OCI-LY3 (cell line): ENCODE data around the gene PEX3.
"Not testable (repeated sequence)": the region's sequence is repeated elsewhere in the genome, so short reads cannot be mapped to it uniquely, and the experiment has no call there.

Experiments used
- H2AFZ ChIP-seq: fragments of 200-600, 300-600 bp; shearing (Covaris generic); 2 replicates; pipeline ENCODE4 v1.6.0; 2014; ENCODE audit warnings: antibody characterized with exemption, low read depth, low read length
- H3K27ac ChIP-seq: fragments of 200-600, 300-600 bp; sonication (generic); 2 replicates; pipeline ENCODE4 v1.5.1; 2014; ENCODE audit warnings: mild to moderate bottlenecking, low read length, moderate library complexity, mixed read lengths
- H3K27me3 ChIP-seq: fragments of 200-600, 300-600 bp; sonication (generic); 2 replicates; pipeline ENCODE4 v1.6.1; 2014; ENCODE audit warnings: low read depth, low read length, mixed read lengths
- H3K36me3 ChIP-seq: fragments of 200-600, 300-600 bp; sonication (generic); replicated peaks from 2 replicates; pipeline ENCODE3; 2014; ENCODE audit warnings: low read depth, low read length, mixed read lengths
- H3K4me1 ChIP-seq: fragments of 300-600, 200-600 bp; sonication (generic); 2 replicates; pipeline ENCODE4 v1.6.1; 2014; ENCODE audit warnings: low read length, mixed read lengths
- H3K4me2 ChIP-seq: fragments of 200-600, 300-600 bp; sonication (generic); 2 replicates; pipeline ENCODE4 v1.6.1; 2014; ENCODE audit warnings: low read length, mixed read lengths
- H3K4me3 ChIP-seq: fragments of 300-600, 200-600 bp; sonication (generic); 2 replicates; pipeline ENCODE4 v1.5.1; 2014; ENCODE audit warnings: antibody characterized with exemption, mild to moderate bottlenecking, low read length, moderate library complexity
- H3K79me2 ChIP-seq: fragments of 300-600, 200-600 bp; shearing (Covaris generic); 2 replicates; pipeline ENCODE4 v1.6.1; 2014; ENCODE audit warnings: mild to moderate bottlenecking, low read length, mixed read lengths
- H3K9ac ChIP-seq: fragments of 300-600, 200-600 bp; shearing (Covaris generic); 2 replicates; pipeline ENCODE4 v1.6.0; 2014; ENCODE audit warnings: mild to moderate bottlenecking, low read length, moderate library complexity
- H3K9me3 ChIP-seq: fragments of 200-600, 300-600 bp; shearing (Covaris generic); 2 replicates; pipeline ENCODE4 v1.6.1; 2014; ENCODE audit warnings: low read length, mixed read lengths; ENCODE audit not compliant: insufficient read depth
- H4K20me1 ChIP-seq: fragments of 200-600, 300-600 bp; sonication (generic); 2 replicates; pipeline ENCODE4 v1.6.1; 2016; ENCODE audit warnings: low read length, mixed read lengths; ENCODE audit not compliant: insufficient read depth
- EZH2phosphoT487 ChIP-seq: fragments of 200-600 bp; shearing (Covaris generic); IDR thresholded peaks from 2 replicates; pipeline ENCODE4 v1.6.1; 2018; ENCODE audit warnings: antibody characterized with exemption, mixed run types, low read depth
- TF ChIP-seq, protein P1 (sequence below): fragments of 200-600, 300-600 bp; sonication (generic); IDR thresholded peaks from 2 replicates; pipeline ENCODE4 v1.5.1; 2014; ENCODE audit warnings: antibody characterized with exemption, low read length, low read depth

The PEX3 gene

DNA sequence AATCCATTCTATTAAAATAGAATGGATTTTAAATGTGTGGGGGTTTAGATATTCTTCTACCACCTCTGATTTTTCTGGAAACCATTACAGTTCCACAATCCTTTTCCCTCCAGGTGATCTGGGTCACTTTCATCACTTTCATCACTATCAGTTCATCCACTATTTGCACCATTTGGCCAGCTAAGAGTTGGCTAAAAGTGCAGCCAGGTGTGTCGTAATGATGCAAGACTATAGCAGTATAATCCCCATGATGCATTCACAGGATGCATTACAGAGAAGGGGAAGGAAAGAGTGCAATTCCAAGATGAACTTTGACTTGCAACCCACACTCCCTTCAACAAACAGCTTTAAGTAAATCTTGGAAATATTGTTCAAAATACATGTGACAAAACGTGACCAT, 56.0 kb downstream of the PEX3 start:
- no peak overlapping the region for H2AFZ ChIP-seq
- H3K4me1 ChIP-seq = peaks cover 53% of the 10 kb centered on the region
- H3K27me3 ChIP-seq = no peaks in the 10 kb centered on the region
- H3K36me3 ChIP-seq = peaks cover 17% of the 10 kb centered on the region
- no peak overlapping the region for H3K9ac ChIP-seq
- H4K20me1 ChIP-seq = no peaks in the 10 kb centered on the region
- peaks cover 15% of the 10 kb centered on the region for H3K79me2 ChIP-seq
- no peak overlapping the region for H3K4me2 ChIP-seq
- no peak overlapping the region for H3K4me3 ChIP-seq
- H3K27ac ChIP-seq = 0 out of 2 replicates have a peak overlapping the region, but pooled peaks have one; percentile 66
- TF ChIP-seq, protein P1, sequence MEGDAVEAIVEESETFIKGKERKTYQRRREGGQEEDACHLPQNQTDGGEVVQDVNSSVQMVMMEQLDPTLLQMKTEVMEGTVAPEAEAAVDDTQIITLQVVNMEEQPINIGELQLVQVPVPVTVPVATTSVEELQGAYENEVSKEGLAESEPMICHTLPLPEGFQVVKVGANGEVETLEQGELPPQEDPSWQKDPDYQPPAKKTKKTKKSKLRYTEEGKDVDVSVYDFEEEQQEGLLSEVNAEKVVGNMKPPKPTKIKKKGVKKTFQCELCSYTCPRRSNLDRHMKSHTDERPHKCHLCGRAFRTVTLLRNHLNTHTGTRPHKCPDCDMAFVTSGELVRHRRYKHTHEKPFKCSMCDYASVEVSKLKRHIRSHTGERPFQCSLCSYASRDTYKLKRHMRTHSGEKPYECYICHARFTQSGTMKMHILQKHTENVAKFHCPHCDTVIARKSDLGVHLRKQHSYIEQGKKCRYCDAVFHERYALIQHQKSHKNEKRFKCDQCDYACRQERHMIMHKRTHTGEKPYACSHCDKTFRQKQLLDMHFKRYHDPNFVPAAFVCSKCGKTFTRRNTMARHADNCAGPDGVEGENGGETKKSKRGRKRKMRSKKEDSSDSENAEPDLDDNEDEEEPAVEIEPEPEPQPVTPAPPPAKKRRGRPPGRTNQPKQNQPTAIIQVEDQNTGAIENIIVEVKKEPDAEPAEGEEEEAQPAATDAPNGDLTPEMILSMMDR = no peak
- TF ChIP-seq EZH2phosphoT487 = no peak
- H3K9me3 ChIP-seq = no peaks in the 10 kb centered on the region

GRCh38 chr6:143507358-143508145, 56.9 kb downstream of the PEX3 start:
- H3K4me2 ChIP-seq = peak overlapping the region; percentile 73
- peak overlapping the region; percentile 35 for H3K4me3 ChIP-seq
- H3K79me2 ChIP-seq = peaks cover 21% of the 10 kb centered on the region
- H3K27me3 ChIP-seq = no peaks in the 10 kb centered on the region
- peak overlapping the region; percentile 33; the same call in 1 of the 2 replicates for H3K9ac ChIP-seq
- H3K4me1 ChIP-seq = peaks cover 56% of the 10 kb centered on the region
- H2AFZ ChIP-seq = no peak overlapping the region
- H3K27ac ChIP-seq = peak overlapping the region; percentile 66
- peaks cover 17% of the 10 kb centered on the region for H3K36me3 ChIP-seq
- TF ChIP-seq, protein P1 = no peak
- no peak for TF ChIP-seq EZH2phosphoT487
- H4K20me1 ChIP-seq = no peaks in the 10 kb centered on the region
- no peaks in the 10 kb centered on the region for H3K9me3 ChIP-seq

DNA sequence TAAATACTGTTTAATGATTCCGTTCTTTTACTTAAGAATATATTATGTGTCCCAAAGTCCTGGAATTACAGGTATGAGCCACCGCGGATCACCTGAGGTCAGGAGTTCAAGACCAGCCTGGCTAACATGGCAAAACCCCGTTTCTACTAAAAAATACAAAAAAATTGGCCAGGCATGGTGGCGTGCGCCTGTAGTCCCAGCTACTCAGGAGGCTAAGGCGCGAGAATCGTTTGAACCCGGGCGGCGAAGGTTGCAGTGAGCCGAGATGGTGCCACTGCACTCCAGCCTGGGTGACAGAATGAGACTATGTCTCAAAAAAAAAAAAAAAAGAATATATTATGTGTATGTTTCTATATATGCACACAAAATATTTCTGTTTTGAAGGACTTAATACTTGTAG, 59.7 kb downstream of the PEX3 start:
- H3K27me3 ChIP-seq, H3K9me3 ChIP-seq, H4K20me1 ChIP-seq, H3K27ac ChIP-seq, H2AFZ ChIP-seq: not testable (repeated sequence)
- Histone ChIP-seq H3K4me2 (peak overlapping the region; percentile 92), H3K36me3 (peaks cover 17% of the 10 kb centered on the region), H3K9ac (peak overlapping the region; percentile 83; the same call in 1 of the 2 replicates), H3K4me3 (peak overlapping the region; percentile 78), H3K79me2 (peaks cover 21% of the 10 kb centered on the region), H3K4me1 (peaks cover 52% of the 10 kb centered on the region)

GRCh38 chr6:143510991-143511891, 60.6 kb downstream of the PEX3 start, which contains the start of gene FUCA2:
Gene FUCA2 (minus strand): TSS chr6:143511720. CDS start chr6:143511634, 86 bp downstream.
- H3K36me3 ChIP-seq = peaks cover 11% of the 10 kb centered on the region
- H3K4me2 ChIP-seq = peak within 1 kb of the TSS; percentile 92
- peak within 1 kb of the TSS; percentile 68 for H3K27ac ChIP-seq
- no peaks in the 10 kb centered on the region for H3K9me3 ChIP-seq
- peaks cover 21% of the 10 kb centered on the region for H3K79me2 ChIP-seq
- H3K4me3 ChIP-seq = peak within 1 kb of the TSS; percentile 78
- peaks cover 45% of the 10 kb centered on the region for H3K4me1 ChIP-seq
- TF ChIP-seq, protein P1 = no peak
- no peak for TF ChIP-seq EZH2phosphoT487
- no peaks in the 10 kb centered on the region for H3K27me3 ChIP-seq
- H4K20me1 ChIP-seq = no peaks in the 10 kb centered on the region
- peak within 1 kb of the TSS; percentile 83 for H3K9ac ChIP-seq
- H2AFZ ChIP-seq = peak within 1 kb of the TSS; percentile 94
